HL-60 (cell line): Measurements from ENCODE around the gene ARID4A.
A peak's percentile ranks its signal among the peaks of the same experiment; 100 is the strongest.

Source experiments
- GABPA ChIP-seq: IDR thresholded peaks from 2 replicates; pipeline ENCODE4 v1.6.1; 2012; ENCODE audit warnings: low read depth
- POLR2AphosphoS5 ChIP-seq: IDR thresholded peaks from 2 replicates; pipeline ENCODE4 v1.6.1; 2012; ENCODE audit warnings: low read depth
- TF ChIP-seq, protein P1 (sequence below): IDR thresholded peaks from one replicate; pipeline ENCODE4 v1.5.1; 2011; ENCODE audit warnings: low read length, control low read depth, inconsistent platforms; ENCODE audit not compliant: insufficient read depth

GRCh38 chr14:58395812-58396788, 97.7 kb downstream of the ARID4A start, which contains the start of gene TOMM20L:
- TF ChIP-seq, protein P1, sequence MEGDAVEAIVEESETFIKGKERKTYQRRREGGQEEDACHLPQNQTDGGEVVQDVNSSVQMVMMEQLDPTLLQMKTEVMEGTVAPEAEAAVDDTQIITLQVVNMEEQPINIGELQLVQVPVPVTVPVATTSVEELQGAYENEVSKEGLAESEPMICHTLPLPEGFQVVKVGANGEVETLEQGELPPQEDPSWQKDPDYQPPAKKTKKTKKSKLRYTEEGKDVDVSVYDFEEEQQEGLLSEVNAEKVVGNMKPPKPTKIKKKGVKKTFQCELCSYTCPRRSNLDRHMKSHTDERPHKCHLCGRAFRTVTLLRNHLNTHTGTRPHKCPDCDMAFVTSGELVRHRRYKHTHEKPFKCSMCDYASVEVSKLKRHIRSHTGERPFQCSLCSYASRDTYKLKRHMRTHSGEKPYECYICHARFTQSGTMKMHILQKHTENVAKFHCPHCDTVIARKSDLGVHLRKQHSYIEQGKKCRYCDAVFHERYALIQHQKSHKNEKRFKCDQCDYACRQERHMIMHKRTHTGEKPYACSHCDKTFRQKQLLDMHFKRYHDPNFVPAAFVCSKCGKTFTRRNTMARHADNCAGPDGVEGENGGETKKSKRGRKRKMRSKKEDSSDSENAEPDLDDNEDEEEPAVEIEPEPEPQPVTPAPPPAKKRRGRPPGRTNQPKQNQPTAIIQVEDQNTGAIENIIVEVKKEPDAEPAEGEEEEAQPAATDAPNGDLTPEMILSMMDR: peak; percentile 44
- no peak for TF ChIP-seq GABPA
- no peak for TF ChIP-seq POLR2AphosphoS5
